Measurements from ENCODE around the gene LGI2.
"Not testable (repeated sequence)": the region's sequence is repeated elsewhere in the genome, so short reads cannot be mapped to it uniquely, and the experiment has no call there.

Gene LGI2

GRCh38 chr4:25043548-25043947 is 12.8 kb upstream of the LGI2 start:
- no peak for FAIRE-seq

GRCh38 chr4:25033526-25033925 is 2.8 kb upstream of the LGI2 start:
- no peak for FAIRE-seq

GRCh38 chr4:25032126-25032525 is 1.4 kb upstream of the LGI2 start:
- FAIRE-seq: no peak

GRCh38 chr4:25031077-25031621 is 403 bp upstream of the LGI2 start:
- no peak for FAIRE-seq

GRCh38 chr4:25029479-25030276 is 1.1 kb downstream of the LGI2 start:
- no peak for FAIRE-seq

- FAIRE-seq: no peak
Measured at GRCh38 chr4:25028851-25029250, 1.9 kb downstream of the LGI2 start.

- no peak for FAIRE-seq
Measured at GRCh38 chr4:25022766-25023165, 8.0 kb downstream of the LGI2 start.

- FAIRE-seq: no peak
Measured at GRCh38 chr4:25021216-25021615, 9.5 kb downstream of the LGI2 start.

- FAIRE-seq: no peak
Measured at GRCh38 chr4:25020236-25020635, 10.5 kb downstream of the LGI2 start.

GRCh38 chr4:25019501-25019900 is 11.2 kb downstream of the LGI2 start:
- no peak for FAIRE-seq

- FAIRE-seq: no peak
Measured at GRCh38 chr4:25015012-25015411, 15.7 kb downstream of the LGI2 start.

- not testable (repeated sequence) for FAIRE-seq
Measured at GRCh38 chr4:25014662-25014983, 16.1 kb downstream of the LGI2 start.

- no peak for FAIRE-seq
Measured at GRCh38 chr4:25013756-25014661, 16.7 kb downstream of the LGI2 start.

- no peak for FAIRE-seq
Measured at GRCh38 chr4:25012655-25013054, 18.1 kb downstream of the LGI2 start.

GRCh38 chr4:25011135-25011866 is 19.4 kb downstream of the LGI2 start:
- FAIRE-seq: no peak

GRCh38 chr4:25007598-25007997 is 23.1 kb downstream of the LGI2 start:
- FAIRE-seq: no peak

GRCh38 chr4:25002681-25003080 is 28.1 kb downstream of the LGI2 start:
- no peak for FAIRE-seq

GRCh38 chr4:25001509-25001908 is 29.2 kb downstream of the LGI2 start:
- FAIRE-seq: no peak

- no peak for FAIRE-seq
Measured at GRCh38 chr4:25000639-25001038, 30.1 kb downstream of the LGI2 start.

GRCh38 chr4:24999392-25000089 is 31.2 kb downstream of the LGI2 start:
- no peak for FAIRE-seq

- FAIRE-seq: no peak
Measured at GRCh38 chr4:24995346-24995919, 35.3 kb downstream of the LGI2 start.

GRCh38 chr4:24993551-24994080 is 37.1 kb downstream of the LGI2 start:
- no peak for FAIRE-seq
